ENCODE data around the gene XRCC1.
A peak's percentile ranks its signal among the peaks of the same experiment; 100 is the strongest.

Gene XRCC1

GRCh38 chr19:43570174-43570791 is 5.0 kb downstream of the XRCC1 start:
- H3K4me3 ChIP-seq (replicated peaks; ENCODE audit: insufficient read depth, low read length) = no peak overlapping the region
- TF ChIP-seq, protein P1, sequence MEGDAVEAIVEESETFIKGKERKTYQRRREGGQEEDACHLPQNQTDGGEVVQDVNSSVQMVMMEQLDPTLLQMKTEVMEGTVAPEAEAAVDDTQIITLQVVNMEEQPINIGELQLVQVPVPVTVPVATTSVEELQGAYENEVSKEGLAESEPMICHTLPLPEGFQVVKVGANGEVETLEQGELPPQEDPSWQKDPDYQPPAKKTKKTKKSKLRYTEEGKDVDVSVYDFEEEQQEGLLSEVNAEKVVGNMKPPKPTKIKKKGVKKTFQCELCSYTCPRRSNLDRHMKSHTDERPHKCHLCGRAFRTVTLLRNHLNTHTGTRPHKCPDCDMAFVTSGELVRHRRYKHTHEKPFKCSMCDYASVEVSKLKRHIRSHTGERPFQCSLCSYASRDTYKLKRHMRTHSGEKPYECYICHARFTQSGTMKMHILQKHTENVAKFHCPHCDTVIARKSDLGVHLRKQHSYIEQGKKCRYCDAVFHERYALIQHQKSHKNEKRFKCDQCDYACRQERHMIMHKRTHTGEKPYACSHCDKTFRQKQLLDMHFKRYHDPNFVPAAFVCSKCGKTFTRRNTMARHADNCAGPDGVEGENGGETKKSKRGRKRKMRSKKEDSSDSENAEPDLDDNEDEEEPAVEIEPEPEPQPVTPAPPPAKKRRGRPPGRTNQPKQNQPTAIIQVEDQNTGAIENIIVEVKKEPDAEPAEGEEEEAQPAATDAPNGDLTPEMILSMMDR (IDR thresholded peaks at IDR 0.05; ENCODE audit: insufficient read depth, low read length) = no peak
- TF ChIP-seq GABPA (IDR thresholded peaks at IDR 0.05; ENCODE audit: low read depth) (no peak), REST (IDR thresholded peaks at IDR 0.05; ENCODE audit: insufficient replicate concordance, low read depth) (no peak), SPI1 (IDR thresholded peaks at IDR 0.05; ENCODE audit: borderline replicate concordance, low read depth) (no peak), POLR2AphosphoS5 (IDR thresholded peaks at IDR 0.05; ENCODE audit: low read depth) (peak; percentile 46; the same call in 1 of the 2 replicates)
- no peak overlapping the region for H3K27ac ChIP-seq (replicated peaks)
- peak in 1 of 2 experiments; percentile 5 for DNase-seq (ENCODE audit: low read depth in 1 of 2, low spot score in 1 of 2)
- H3K27me3 ChIP-seq (ENCODE audit: insufficient read depth, poor library complexity, severe bottlenecking) = no peaks in the 10 kb centered on the region

GRCh38 chr19:43569657-43570056 is 5.7 kb downstream of the XRCC1 start:
- no peak for TF ChIP-seq REST (IDR thresholded peaks at IDR 0.05; ENCODE audit: insufficient replicate concordance, low read depth)
- H3K27me3 ChIP-seq (ENCODE audit: insufficient read depth, poor library complexity, severe bottlenecking) = no peaks in the 10 kb centered on the region
- no peak overlapping the region for H3K4me3 ChIP-seq (replicated peaks; ENCODE audit: insufficient read depth, low read length)
- no peak overlapping the region for H3K27ac ChIP-seq (replicated peaks)
- no peak for DNase-seq (ENCODE audit: low read depth in 1 of 2, low spot score in 1 of 2)

DNA sequence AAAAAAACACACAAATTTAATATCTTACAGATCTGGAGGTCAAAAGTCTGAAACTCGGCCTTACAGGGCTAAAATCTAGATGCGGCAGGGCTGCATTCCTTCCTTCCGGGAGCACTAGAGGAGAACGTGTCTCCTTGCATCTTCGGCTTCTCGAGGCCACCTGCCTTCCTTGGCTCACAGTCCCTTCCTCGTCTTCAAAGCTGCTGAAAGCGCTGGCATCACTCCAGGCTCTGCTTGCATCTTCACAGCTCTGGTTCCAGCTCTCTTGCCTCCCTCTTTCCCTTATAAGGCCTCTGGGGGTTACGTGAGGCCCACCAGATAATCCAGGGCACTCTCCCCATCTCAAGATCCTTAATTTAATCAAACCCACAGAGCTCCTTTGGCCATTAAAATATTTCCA is 10.5 kb downstream of the XRCC1 start:
- Histone ChIP-seq H3K27ac (replicated peaks) (no peak overlapping the region), H3K4me3 (replicated peaks; ENCODE audit: insufficient read depth, low read length) (no peak overlapping the region), H3K27me3 (ENCODE audit: insufficient read depth, poor library complexity, severe bottlenecking) (no peaks in the 10 kb centered on the region)
- no peak for TF ChIP-seq POLR2AphosphoS5 (IDR thresholded peaks at IDR 0.05; ENCODE audit: low read depth)
- TF ChIP-seq SPI1 (IDR thresholded peaks at IDR 0.05; ENCODE audit: borderline replicate concordance, low read depth) = no peak
- no peak for TF ChIP-seq GABPA (IDR thresholded peaks at IDR 0.05; ENCODE audit: low read depth)
- TF ChIP-seq, protein P1 (IDR thresholded peaks at IDR 0.05; ENCODE audit: insufficient read depth, low read length) = no peak
- TF ChIP-seq REST (IDR thresholded peaks at IDR 0.05; ENCODE audit: insufficient replicate concordance, low read depth) = no peak
- DNase-seq (ENCODE audit: low read depth in 1 of 2, low spot score in 1 of 2) = no peak

All from HL-60 (cell line).